B cell (primary cell): Measurements from ENCODE around the gene PCDHGA5. TPM values are rescaled to one million over a fixed set of nuclear protein-coding genes. Genes with fewer than 3 reads are reported as not detected.

Experiments
- ATAC-seq: fragments of 200-7000 bp; cut with Tn5 transposase; one replicate; pipeline ENCODE4 v1.10.0; 2021; ENCODE audit warnings: low read depth, mild to moderate bottlenecking, moderate number of reproducible peaks, moderate library complexity
- CTCF ChIA-PET: fragments of 350-600 bp; sonication (Branson Sonifier 250); formaldehyde crosslinking; loops from one replicate; lab custom pipeline; 2021; ENCODE audit warnings: antibody characterized with exemption, inconsistent platforms; lab: Charles Lee
- POLR2A ChIA-PET: fragments of 350-600 bp; sonication (Branson Sonifier 250); formaldehyde crosslinking; loops from one replicate; lab custom pipeline; 2021; ENCODE audit warnings: antibody characterized with exemption; lab: Charles Lee
- DNase-seq: peaks from one replicate; pipeline ENCODE4 v3.0.0; 2013
- H2AFZ ChIP-seq: 2 replicates; pipeline ENCODE4 v1.6.1; 2012; ENCODE audit warnings: mild to moderate bottlenecking, low read depth, low read length; ENCODE audit not compliant: insufficient read depth, poor library complexity, severe bottlenecking
- H3K27ac ChIP-seq, 2 donors: 1 replicate in 1 of 2; 2 replicates in 1 of 2; pipeline ENCODE4 v1.5.1; 2012 to 2013; ENCODE audit warnings: low read length in 2 of 2, mild to moderate bottlenecking in 2 of 2, moderate library complexity in 1 of 2
- H3K27me3 ChIP-seq, 4 experiments: fragments of 200-600 bp in 1 of 4; sonication (generic) in 1 of 4; replicated peaks in 1 of 4; 1 replicate in 2 of 4; 2 replicates in 2 of 4; pipeline versions ENCODE4 v1.6.1 to v1.7.0; 2013 to 2016; ENCODE audit warnings: low read length in 3 of 4, mild to moderate bottlenecking in 2 of 4, mixed read lengths in 1 of 4, moderate library complexity in 1 of 4; ENCODE audit not compliant: insufficient read depth in 4 of 4, control insufficient read depth in 3 of 4; ENCODE audit errors: control extremely low read depth in 1 of 4
- H3K36me3 ChIP-seq, 2 experiments: replicated peaks in 1 of 2; 1 replicate in 1 of 2; 2 replicates in 1 of 2; pipeline versions ENCODE4 v1.6.1 to v1.7.1; 2013; ENCODE audit warnings: low read length in 1 of 2; ENCODE audit not compliant: insufficient read depth in 2 of 2, control insufficient read depth in 1 of 2; ENCODE audit errors: control extremely low read depth in 1 of 2, extremely low read depth in 1 of 2
- H3K4me1 ChIP-seq, 2 donors: fragments of 200-600 bp in 1 of 2; sonication (generic) in 1 of 2; 1 replicate in 1 of 2; 2 replicates in 1 of 2; pipeline versions ENCODE4 v1.5.1 to v1.6.1; 2013 to 2017; ENCODE audit warnings: low read length in 2 of 2; ENCODE audit not compliant: control insufficient read depth in 2 of 2, insufficient read depth in 2 of 2
- H3K4me2 ChIP-seq: replicated peaks from 2 replicates; pipeline ENCODE3; 2012; ENCODE audit warnings: mild to moderate bottlenecking, low read depth, low read length; ENCODE audit not compliant: poor library complexity, severe bottlenecking
- H3K4me3 ChIP-seq, 5 experiments: fragments of 200-600 bp in 1 of 5; sonication (generic) in 1 of 5; 1 replicate in 3 of 5; 2 replicates in 2 of 5; pipeline versions ENCODE4 v1.5.1 to v1.7.0; 2011 to 2016; ENCODE audit warnings: low read length in 4 of 5, mild to moderate bottlenecking in 4 of 5, low read depth in 2 of 5, control low read depth in 1 of 5, moderate library complexity in 1 of 5; ENCODE audit not compliant: insufficient read depth in 1 of 5; ENCODE audit errors: control extremely low read depth in 1 of 5, extremely low read depth in 1 of 5
- H3K79me2 ChIP-seq: fragments of 200-600 bp; sonication (generic); one replicate; pipeline ENCODE4 v1.6.0; 2016; ENCODE audit warnings: low read length; ENCODE audit not compliant: control insufficient read depth, insufficient read depth
- H3K9ac ChIP-seq: fragments of 200-600 bp; sonication (generic); 2 replicates; pipeline ENCODE4 v1.6.1; 2017; ENCODE audit warnings: mild to moderate bottlenecking, low read length, moderate library complexity
- H3K9me3 ChIP-seq, 3 donors: one replicate each; pipeline versions ENCODE4 v1.6.1 to v1.7.1; 2013; ENCODE audit warnings: low read length in 2 of 3; ENCODE audit not compliant: control insufficient read depth in 2 of 3, insufficient read depth in 1 of 3; ENCODE audit errors: control extremely low read depth in 1 of 3
- H4K20me1 ChIP-seq: 2 replicates; pipeline ENCODE4 v1.6.0; 2012; ENCODE audit warnings: mild to moderate bottlenecking, low read length; ENCODE audit not compliant: insufficient read depth, control insufficient read depth, poor library complexity, severe bottlenecking
- H3K27ac Mint-ChIP-seq: one replicate; pipeline ENCODE4 v1.8.0; 2021; ENCODE audit warnings: mixed read lengths
- H3K27me3 Mint-ChIP-seq: one replicate; pipeline ENCODE4 v1.8.0; 2021; ENCODE audit warnings: mixed read lengths
- H3K4me1 Mint-ChIP-seq: one replicate; pipeline ENCODE4 v1.8.0; 2021; ENCODE audit warnings: mixed read lengths
- H3K4me3 Mint-ChIP-seq: one replicate; pipeline ENCODE4 v1.8.0; 2021; ENCODE audit warnings: mixed read lengths
- H3K9me3 Mint-ChIP-seq: one replicate; pipeline ENCODE4 v1.8.0; 2022; ENCODE audit warnings: mixed read lengths; ENCODE audit not compliant: insufficient read depth
- CTCF ChIP-seq: fragments of 200-600 bp; IDR thresholded peaks from one replicate; pipeline ENCODE4 v1.8.0; 2022; ENCODE audit warnings: antibody characterized with exemption, mild to moderate bottlenecking
- EZH2 ChIP-seq: IDR thresholded peaks from 2 replicates; pipeline ENCODE4 v1.6.1; 2012; ENCODE audit warnings: borderline replicate concordance, low read depth, mild to moderate bottlenecking, moderate library complexity, low read length; ENCODE audit not compliant: insufficient read depth, poor library complexity, severe bottlenecking
- WGBS: methylation state at CpG from one replicate; pipeline ENCODE4 v1.1.5; 2013; ENCODE audit warnings: missing lambda C conversion rate; ENCODE audit not compliant: insufficient coverage; 5-methylcytosine and 5-hydroxymethylcytosine counted together
- intact Hi-C: fragments of 100-400 bp; cut with micrococcal nuclease; formaldehyde crosslinking; loops from one replicate; pipeline ENCODE4 v1.10.0; 2022
- polyA plus RNA-seq: library from polyadenylated mRNA; depleted of rRNA; stranded (reverse); fragments of >200 nt; gene quantifications from 2 replicates; pipeline ENCODE4 v1.2.3, GENCODE V29; 2012
- total RNA-seq, 2 donors: library from RNA; stranded (reverse); fragments of 120-200 nt in 1 of 2; gene quantifications; 1 replicate in 1 of 2; 2 replicates in 1 of 2; pipeline versions ENCODE4 v1.2.3 to v1.2.4, GENCODE V29; 2013 to 2022

Gene PCDHGA5
- total and polyA plus RNA-seq, 2 donors (not counting 1 experiment from before 2014, with no cell fraction given): 0.21 to 1.7 TPM

DNA sequence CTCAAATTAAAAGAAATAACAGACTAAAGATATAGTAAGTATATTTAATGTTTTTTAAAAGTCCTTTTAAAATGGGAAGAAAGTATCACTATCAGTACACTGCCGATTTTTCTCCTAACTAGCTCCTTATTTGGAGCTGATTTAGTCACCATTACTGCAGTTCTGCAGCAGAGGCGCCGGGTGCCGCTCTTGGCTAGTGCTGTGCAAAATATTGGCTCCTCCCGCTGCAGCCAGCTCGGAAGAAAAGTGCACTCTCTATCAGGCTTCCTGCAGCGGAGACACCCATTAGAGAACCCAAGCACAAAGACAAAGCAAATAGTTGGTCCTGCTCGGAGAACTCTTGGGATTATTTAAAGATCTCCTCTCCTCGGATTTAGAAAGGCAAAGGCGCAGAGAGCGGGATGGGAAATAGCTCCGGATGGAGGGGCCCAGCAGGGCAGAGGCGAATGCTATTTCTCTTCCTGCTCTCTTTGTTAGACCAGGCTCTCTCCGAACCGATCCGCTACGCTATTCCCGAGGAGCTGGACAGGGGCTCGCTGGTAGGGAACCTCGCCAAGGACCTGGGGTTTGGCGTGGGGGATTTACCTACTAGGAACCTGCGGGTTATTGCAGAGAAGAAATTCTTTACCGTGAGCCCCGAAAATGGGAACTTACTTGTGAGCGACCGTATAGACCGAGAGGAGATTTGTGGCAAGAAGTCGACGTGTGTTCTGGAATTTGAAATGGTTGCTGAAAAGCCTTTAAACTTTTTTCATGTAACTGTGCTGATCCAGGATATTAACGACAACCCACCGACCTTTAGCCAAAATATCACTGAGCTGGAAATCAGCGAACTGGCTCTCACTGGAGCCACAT, 6.3 kb downstream of the PCDHGA5 start, which contains the start of gene PCDHGB3:
TSS of gene PCDHGB3 (plus strand) at position 249 of the 855 bp plus-strand sequence. CDS start at position 402, 153 bp downstream.
- H3K4me2 ChIP-seq: peak within 1 kb of the TSS; percentile 58
- H3K79me2 ChIP-seq: no peaks in the 10 kb centered on the region
- H3K27me3 ChIP-seq: peaks cover 0 to 65% (median 39%) of the 10 kb centered on the region in 4 experiments
- peaks cover 4 to 61% (median 45%) of the 10 kb centered on the region in 3 donors for H3K9me3 ChIP-seq
- peaks cover 8% of the 10 kb centered on the region for H3K4me1 Mint-ChIP-seq
- H3K4me3 Mint-ChIP-seq: peak within 1 kb of the TSS; percentile 82
- no peaks in the 10 kb centered on the region for H4K20me1 ChIP-seq
- H2AFZ ChIP-seq: peak within 1 kb of the TSS; percentile 71
- peaks cover 53% of the 10 kb centered on the region for H3K27me3 Mint-ChIP-seq
- intact Hi-C loops: loop anchor here (1.0 to 5.0 kb wide), 2 partner anchors 32 to 188 kb away; partner anchors contain the start of gene PCDHGA9
- WGBS: 26% methylated on average over 32 of the region's 32 CpGs
- TF ChIP-seq EZH2: no peak
- peak; percentile 38 for TF ChIP-seq CTCF
- peaks cover 9% of the 10 kb centered on the region for H3K9me3 Mint-ChIP-seq
- peak; percentile 74 for ATAC-seq
- CTCF ChIA-PET: interaction anchor here (0.7 to 3.0 kb wide), 15 partner anchors 12 to 509 kb away, joined by 3 to 17 read pairs (median 4); partner anchors contain the start of genes PCDHGA10, PCDHGA11, PCDHGA12 and PCDHGC3
- DNase-seq: peak; percentile 54
- POLR2A ChIA-PET: no interaction called here
- peaks cover 0 to 5% of the 10 kb centered on the region in 2 donors for H3K4me1 ChIP-seq
- peak within 1 kb of the TSS; percentile 39 for H3K27ac Mint-ChIP-seq
- H3K36me3 ChIP-seq: no peaks in the 10 kb centered on the region
- H3K4me3 ChIP-seq: peak within 1 kb of the TSS in 4 of 5 experiments; percentile 23 to 55 (median 38)
- H3K9ac ChIP-seq: peak within 1 kb of the TSS; percentile 51
- no peak within 1 kb of the TSS for H3K27ac ChIP-seq
